Progenitor cell of endocrine pancreas (in vitro differentiated cells): ENCODE data around the gene CALML6. TPM values are rescaled to one million over a fixed set of nuclear protein-coding genes. Genes with fewer than 3 reads are reported as not detected.

Experiments
- DNase-seq: peaks from one replicate; pipeline ENCODE4 v3.0.0; 2021; ENCODE audit warnings: low spot score; ENCODE audit not compliant: unreplicated experiment
- H3K27ac Mint-ChIP-seq: 2 replicates; pipeline ENCODE4 v1.8.0; 2021; ENCODE audit warnings: mild to moderate bottlenecking, moderate library complexity, mixed read lengths
- H3K27me3 Mint-ChIP-seq: 2 replicates; pipeline ENCODE4 v1.8.0; 2021; ENCODE audit warnings: mixed read lengths
- H3K36me3 Mint-ChIP-seq: 2 replicates; pipeline ENCODE4 v1.8.0; 2022; ENCODE audit warnings: mixed read lengths; ENCODE audit not compliant: insufficient read depth
- H3K4me1 Mint-ChIP-seq: 2 replicates; pipeline ENCODE4 v1.8.0; 2021; ENCODE audit warnings: low read depth, mixed read lengths
- H3K4me3 Mint-ChIP-seq: 2 replicates; pipeline ENCODE4 v1.8.0; 2021; ENCODE audit warnings: low read depth, mild to moderate bottlenecking, moderate library complexity, mixed read lengths
- H3K9me3 Mint-ChIP-seq: 2 replicates; pipeline ENCODE4 v1.8.0; 2021; ENCODE audit warnings: low read depth, mixed read lengths
- CTCF ChIP-seq: fragments of 200-600 bp; sonication (generic); IDR thresholded peaks from one replicate; pipeline ENCODE4 v1.5.0; 2021; ENCODE audit warnings: antibody characterized with exemption, mild to moderate bottlenecking; ENCODE audit not compliant: unreplicated experiment
- total RNA-seq: library from RNA; stranded (reverse); gene quantifications from 2 replicates; pipeline ENCODE4 v1.2.1, GENCODE V29; 2021

CALML6 gene
- total RNA-seq, 1 donor from 2014 or later = 1.1 TPM

- Mint-ChIP-seq H3K9me3 (no peaks in the 10 kb centered on the region), H3K27me3 (peaks cover 15% of the 10 kb centered on the region), H3K4me3 (no peak overlapping the region), H3K36me3 (no peaks in the 10 kb centered on the region), H3K27ac (no peak overlapping the region), H3K4me1 (no peaks in the 10 kb centered on the region)
- no peak for TF ChIP-seq CTCF
- DNase-seq = no peak
Measured at GRCh38 chr1:1920608-1921458, 5.8 kb downstream of the CALML6 start.

- no peaks in the 10 kb centered on the region for H3K9me3 Mint-ChIP-seq
- H3K36me3 Mint-ChIP-seq = no peaks in the 10 kb centered on the region
- DNase-seq = no peak
- H3K27ac Mint-ChIP-seq = no peak overlapping the region
- H3K4me1 Mint-ChIP-seq = no peaks in the 10 kb centered on the region
- no peak for TF ChIP-seq CTCF
- no peak overlapping the region for H3K4me3 Mint-ChIP-seq
- H3K27me3 Mint-ChIP-seq = peaks cover 11% of the 10 kb centered on the region
Measured at GRCh38 chr1:1921459-1921862, 6.4 kb downstream of the CALML6 start.

GRCh38 chr1:1921901-1922701 is 7.0 kb downstream of the CALML6 start:
- Mint-ChIP-seq H3K36me3 (no peaks in the 10 kb centered on the region), H3K9me3 (no peaks in the 10 kb centered on the region), H3K27ac (no peak overlapping the region), H3K4me3 (no peak overlapping the region), H3K27me3 (peaks cover 11% of the 10 kb centered on the region), H3K4me1 (no peaks in the 10 kb centered on the region)
- no peak for TF ChIP-seq CTCF
- DNase-seq = no peak

- H3K4me1 Mint-ChIP-seq = no peaks in the 10 kb centered on the region
- no peaks in the 10 kb centered on the region for H3K36me3 Mint-ChIP-seq
- no peaks in the 10 kb centered on the region for H3K9me3 Mint-ChIP-seq
- DNase-seq = no peak
- H3K27me3 Mint-ChIP-seq = peaks cover 7% of the 10 kb centered on the region
- TF ChIP-seq CTCF = no peak
- H3K27ac Mint-ChIP-seq = no peak overlapping the region
- no peak overlapping the region for H3K4me3 Mint-ChIP-seq
Measured at GRCh38 chr1:1922702-1922955, 7.6 kb downstream of the CALML6 start.

DNA sequence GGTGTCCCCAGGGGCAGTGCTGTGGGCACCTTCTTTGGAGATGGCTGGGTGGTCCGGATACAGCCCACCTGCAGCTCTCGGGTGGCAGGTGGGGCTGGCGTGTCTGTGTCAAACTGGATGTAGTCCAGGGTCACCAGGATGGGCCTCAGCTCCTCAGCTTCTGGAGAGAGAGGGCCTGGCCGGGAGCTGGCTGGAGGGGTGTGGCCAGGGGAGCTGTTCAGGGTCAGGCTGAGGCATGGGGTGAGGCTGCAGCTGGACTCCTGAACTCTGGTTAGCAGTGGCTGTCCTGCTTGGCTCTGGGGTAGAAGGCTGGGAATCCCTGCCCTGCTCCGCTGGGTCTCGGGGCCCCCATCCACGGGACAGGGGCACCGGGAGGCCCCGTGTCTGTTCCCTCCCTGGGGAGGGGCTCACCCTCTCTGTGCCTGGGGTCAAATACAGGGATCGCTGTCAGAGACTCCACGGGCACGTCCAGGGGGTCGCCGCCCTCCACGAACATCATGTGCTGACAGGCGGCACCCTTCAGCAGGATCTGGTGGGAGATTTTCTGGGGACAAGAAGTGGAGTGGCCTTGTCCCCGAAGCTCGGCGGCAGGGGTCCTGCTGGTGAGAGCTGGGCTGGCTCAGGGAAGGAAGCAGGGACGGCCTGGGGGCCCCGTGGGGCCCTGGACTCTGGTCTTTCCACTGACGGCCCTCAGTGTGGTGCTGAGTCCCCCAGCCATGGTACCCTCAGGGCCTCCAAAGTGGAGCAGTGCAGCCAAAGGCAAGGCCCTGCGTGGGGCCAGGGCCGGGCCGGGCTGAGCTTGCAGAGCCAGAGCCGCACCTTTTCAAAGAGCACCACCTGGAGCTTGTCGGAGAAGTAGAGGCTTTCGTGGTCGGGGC is 8.1 kb downstream of the CALML6 start:
- no peak overlapping the region for H3K27ac Mint-ChIP-seq
- H3K27me3 Mint-ChIP-seq = peaks cover 1% of the 10 kb centered on the region
- H3K4me3 Mint-ChIP-seq = no peak overlapping the region
- no peak for TF ChIP-seq CTCF
- H3K36me3 Mint-ChIP-seq = no peaks in the 10 kb centered on the region
- H3K9me3 Mint-ChIP-seq = no peaks in the 10 kb centered on the region
- no peaks in the 10 kb centered on the region for H3K4me1 Mint-ChIP-seq
- DNase-seq = no peak
